ENCODE measurements around the gene CLCF1.
A peak's percentile ranks its signal among the peaks of the same experiment; 100 is the strongest.

CLCF1 gene

DNA sequence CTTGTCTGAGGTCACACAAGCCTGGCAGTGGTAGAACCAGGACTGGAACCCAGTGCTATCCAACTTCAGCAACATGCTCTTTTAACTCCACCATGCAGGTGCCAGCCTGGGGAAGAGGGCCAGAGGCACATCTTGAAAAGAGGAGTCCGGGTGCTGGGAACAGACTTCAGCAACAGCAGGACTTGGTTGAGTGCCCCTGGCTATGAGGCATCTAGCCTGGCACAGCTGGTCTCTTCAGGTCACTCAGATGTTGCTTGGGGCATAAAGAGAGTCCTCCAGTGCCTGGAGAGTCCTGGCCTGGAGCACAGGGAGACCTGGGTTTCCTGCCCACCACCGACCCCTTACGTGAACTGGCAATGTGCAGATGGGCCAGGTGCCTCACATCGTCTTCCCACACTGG is 5.1 kb upstream of the CLCF1 start:
- Histone ChIP-seq H3F3A (ENCODE audit: control insufficient read depth, insufficient read depth) (peaks cover 6% of the 10 kb centered on the region; the same call in 1 of the 2 replicates), H3K79me2 (ENCODE audit: control insufficient read depth, low read length) (peaks cover 9% of the 10 kb centered on the region), H3K27me3 (ENCODE audit: control insufficient read depth, low read length) (no peaks in the 10 kb centered on the region), H3K9me2 (replicated peaks; ENCODE audit: control insufficient read depth, low read length) (no peaks in the 10 kb centered on the region), H3K9me3 (ENCODE audit: control insufficient read depth, insufficient read depth, low read length) (no peaks in the 10 kb centered on the region), H3K27ac (ENCODE audit: low read depth, low read length) (no peak overlapping the region), H3K4me3 (ENCODE audit: low read length) (no peak overlapping the region), H4K20me1 (ENCODE audit: control insufficient read depth, insufficient read depth, low read depth, low read length) (no peaks in the 10 kb centered on the region), H3K36me3 (ENCODE audit: control insufficient read depth, low read length) (no peaks in the 10 kb centered on the region), H3K4me2 (ENCODE audit: low read length) (no peak overlapping the region), H3K4me1 (ENCODE audit: control insufficient read depth, low read length) (peaks cover 80% of the 10 kb centered on the region)
- no peak for TF ChIP-seq CTCF (IDR thresholded peaks at IDR 0.05; ENCODE audit: low read depth, low read length, poor library complexity, severe bottlenecking)
- no peak for TF ChIP-seq EZH2phosphoT487 (IDR thresholded peaks at IDR 0.05; ENCODE audit: borderline replicate concordance, low read length)

- no peak overlapping the region for H3K4me2 ChIP-seq (ENCODE audit: low read length)
- no peaks in the 10 kb centered on the region for H3K27me3 ChIP-seq (ENCODE audit: control insufficient read depth, low read length)
Observed at GRCh38 chr11:67376873-67377808, 3.7 kb upstream of the CLCF1 start.

GRCh38 chr11:67376063-67376820 is 2.8 kb upstream of the CLCF1 start:
- Histone ChIP-seq H3K36me3 (ENCODE audit: control insufficient read depth, low read length) (peaks cover 4% of the 10 kb centered on the region; the same call in 1 of the 2 replicates), H3K4me3 (ENCODE audit: low read length) (peak overlapping the region; percentile 37), H3K27ac (ENCODE audit: low read depth, low read length) (no peak overlapping the region), H3K4me2 (ENCODE audit: low read length) (peak overlapping the region; percentile 70), H3K79me2 (ENCODE audit: control insufficient read depth, low read length) (peaks cover 30% of the 10 kb centered on the region), H3K27me3 (ENCODE audit: control insufficient read depth, low read length) (no peaks in the 10 kb centered on the region), H3F3A (ENCODE audit: control insufficient read depth, insufficient read depth) (peaks cover 5% of the 10 kb centered on the region; the same call in 1 of the 2 replicates), H4K20me1 (ENCODE audit: control insufficient read depth, insufficient read depth, low read depth, low read length) (peaks cover 2% of the 10 kb centered on the region; the same call in 1 of the 2 replicates), H3K9me3 (ENCODE audit: control insufficient read depth, insufficient read depth, low read length) (no peaks in the 10 kb centered on the region), H3K9me2 (replicated peaks; ENCODE audit: control insufficient read depth, low read length) (no peaks in the 10 kb centered on the region), H3K4me1 (ENCODE audit: control insufficient read depth, low read length) (peaks cover 75% of the 10 kb centered on the region)
- TF ChIP-seq CTCF (IDR thresholded peaks at IDR 0.05; ENCODE audit: low read depth, low read length, poor library complexity, severe bottlenecking) (no peak), EZH2phosphoT487 (IDR thresholded peaks at IDR 0.05; ENCODE audit: borderline replicate concordance, low read length) (no peak)

More at GRCh38 chr11:67376873-67377808, 3.7 kb upstream of the CLCF1 start:
- H3K9me3 ChIP-seq (ENCODE audit: control insufficient read depth, insufficient read depth, low read length) = no peaks in the 10 kb centered on the region
- H3K79me2 ChIP-seq (ENCODE audit: control insufficient read depth, low read length) = peaks cover 21% of the 10 kb centered on the region
- H3K36me3 ChIP-seq (ENCODE audit: control insufficient read depth, low read length) = peaks cover 4% of the 10 kb centered on the region; the same call in 1 of the 2 replicates
- H4K20me1 ChIP-seq (ENCODE audit: control insufficient read depth, insufficient read depth, low read depth, low read length) = no peaks in the 10 kb centered on the region
- peaks cover 75% of the 10 kb centered on the region for H3K4me1 ChIP-seq (ENCODE audit: control insufficient read depth, low read length)
- TF ChIP-seq EZH2phosphoT487 (IDR thresholded peaks at IDR 0.05; ENCODE audit: borderline replicate concordance, low read length) (no peak), CTCF (IDR thresholded peaks at IDR 0.05; ENCODE audit: low read depth, low read length, poor library complexity, severe bottlenecking) (no peak)
- H3K9me2 ChIP-seq (replicated peaks; ENCODE audit: control insufficient read depth, low read length) = no peaks in the 10 kb centered on the region
- H3K4me3 ChIP-seq (ENCODE audit: low read length) = no peak overlapping the region
- no peak overlapping the region for H3K27ac ChIP-seq (ENCODE audit: low read depth, low read length)
- H3F3A ChIP-seq (ENCODE audit: control insufficient read depth, insufficient read depth) = peaks cover 6% of the 10 kb centered on the region; the same call in 1 of the 2 replicates
